ENCODE data around the gene SLC35F3.

- no peak for TF ChIP-seq CTCF (IDR thresholded peaks at IDR 0.05)
- TF ChIP-seq POLR2A (IDR thresholded peaks at IDR 0.05) = no peak
- no peak for TF ChIP-seq EP300 (IDR thresholded peaks at IDR 0.05)
These were observed 165.3 kb downstream of the SLC35F3 start for GRCh38 chr1:234069760-234070159.

Data from ovary (tissue), 3 donors.